HG03571 (cell line): ENCODE results near the gene CCNYL1.
"Not testable (repeated sequence)": the region's sequence is repeated elsewhere in the genome, so short reads cannot be mapped to it uniquely, and the experiment has no call there.

Experiments
- ATAC-seq: cut with Tn5 transposase; IDR thresholded peaks from one replicate; pipeline ENCODE4 v1.9.1; 2021; ENCODE audit not compliant: unreplicated experiment

Gene CCNYL1

DNA sequence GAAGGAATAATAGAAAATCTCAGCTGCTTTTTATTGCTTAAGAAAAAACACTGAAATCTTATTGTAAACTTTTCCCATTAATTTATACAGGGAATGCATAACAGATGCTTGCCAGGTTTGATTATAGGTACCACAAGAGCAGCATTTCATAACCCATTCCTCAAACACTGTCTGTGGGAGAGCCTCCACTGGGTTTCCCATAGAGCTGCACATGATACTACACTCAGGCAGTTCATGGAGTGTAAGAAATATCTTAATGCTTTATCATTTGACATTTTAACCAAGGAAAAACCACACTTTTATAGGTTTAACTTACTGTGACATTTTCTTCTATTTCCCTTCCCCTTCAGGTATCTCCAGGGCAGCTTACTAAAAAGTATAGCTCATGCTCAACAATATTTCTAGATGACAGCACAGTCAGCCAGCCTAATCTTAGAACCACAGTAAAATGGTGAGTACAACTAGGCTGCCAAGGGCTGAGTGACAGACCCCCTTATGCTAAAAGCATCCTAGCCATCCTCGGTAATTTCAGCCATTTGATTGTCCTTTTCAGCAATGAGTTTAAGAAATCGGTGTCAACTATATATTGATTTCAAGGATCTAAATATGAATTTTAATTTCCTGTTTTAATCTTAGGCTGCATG, 22.3 kb downstream of the CCNYL1 start:
- no peak for ATAC-seq

DNA sequence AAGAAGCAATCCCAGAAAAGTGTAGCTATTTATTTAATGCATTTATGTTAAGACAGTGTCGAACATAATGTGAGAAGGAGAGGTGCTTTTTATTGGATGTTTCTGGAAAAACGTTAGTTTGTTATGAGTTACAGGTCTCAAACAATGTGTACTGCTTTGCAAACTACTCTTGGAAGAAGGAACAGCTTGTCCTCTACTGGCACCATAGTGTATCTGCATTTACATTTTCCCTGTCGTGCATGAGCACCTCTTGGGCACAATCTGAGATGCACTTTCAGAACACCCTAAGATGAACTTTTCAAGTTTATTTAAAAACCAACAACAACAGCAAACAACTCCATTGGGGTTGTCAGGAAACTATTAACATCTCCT, 22.8 kb downstream of the CCNYL1 start:
- no peak for ATAC-seq

DNA sequence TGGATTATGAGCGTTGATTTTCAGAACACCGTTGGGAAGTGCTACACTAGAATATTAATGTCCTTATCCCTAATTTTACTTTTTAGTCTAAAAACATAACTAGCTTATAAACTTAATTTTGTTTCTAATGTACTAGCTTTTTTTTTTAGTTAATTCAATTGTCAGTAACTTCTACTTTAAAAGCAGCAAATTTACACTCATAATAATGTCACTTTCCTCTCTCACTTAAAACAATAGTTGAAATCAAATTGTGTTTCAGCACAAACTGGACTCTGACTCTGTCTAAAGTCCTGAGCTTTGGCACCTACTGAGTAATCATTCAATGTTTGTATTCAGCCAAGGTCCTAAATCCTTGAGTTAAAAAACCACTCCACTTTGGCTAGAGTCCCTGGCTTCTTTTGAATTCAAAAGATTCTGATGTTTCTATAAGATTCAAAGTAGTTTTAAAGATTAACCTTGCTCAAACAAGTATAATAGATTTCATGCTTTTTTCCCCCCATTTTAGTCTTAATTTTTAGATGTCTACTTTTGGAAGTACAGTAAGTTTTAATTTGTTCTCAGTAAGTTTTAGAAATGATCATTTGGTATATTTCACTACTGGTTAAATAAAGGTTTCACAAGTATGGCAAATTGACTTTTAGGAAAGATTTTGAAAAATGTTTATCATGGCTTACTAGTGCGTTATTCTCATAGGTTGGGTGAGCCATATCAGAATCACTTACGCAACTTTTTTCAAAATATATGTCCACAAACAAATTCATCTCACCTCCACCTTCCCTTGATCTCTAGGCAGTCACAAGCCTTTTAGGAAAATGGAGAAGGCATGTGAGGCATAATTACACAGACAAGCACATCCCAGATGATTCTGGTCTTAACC, 23.4 kb downstream of the CCNYL1 start:
- ATAC-seq = no peak

GRCh38 chr2:207735513-207735859, 24.0 kb downstream of the CCNYL1 start:
- ATAC-seq = not testable (repeated sequence)

DNA sequence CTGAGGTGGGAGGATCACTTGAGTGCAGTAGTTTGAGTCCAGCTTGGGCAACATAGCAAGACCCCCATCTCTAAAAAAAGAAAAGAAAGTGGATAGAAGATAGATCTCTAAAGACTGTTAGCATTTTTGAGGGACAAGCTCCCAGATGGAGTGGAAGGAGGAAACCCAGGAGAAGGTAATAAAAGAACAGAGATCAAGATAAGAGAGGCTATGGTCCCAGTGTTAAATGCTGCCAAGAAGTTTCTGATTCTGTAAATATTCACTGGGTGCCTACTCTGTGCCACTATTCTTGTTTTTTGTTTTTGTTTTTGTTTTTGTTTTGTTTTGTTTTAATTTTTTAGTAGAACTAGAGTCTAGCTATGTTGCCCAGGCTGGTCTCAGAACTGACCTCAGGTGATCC, 32.1 kb downstream of the CCNYL1 start:
- no peak for ATAC-seq

DNA sequence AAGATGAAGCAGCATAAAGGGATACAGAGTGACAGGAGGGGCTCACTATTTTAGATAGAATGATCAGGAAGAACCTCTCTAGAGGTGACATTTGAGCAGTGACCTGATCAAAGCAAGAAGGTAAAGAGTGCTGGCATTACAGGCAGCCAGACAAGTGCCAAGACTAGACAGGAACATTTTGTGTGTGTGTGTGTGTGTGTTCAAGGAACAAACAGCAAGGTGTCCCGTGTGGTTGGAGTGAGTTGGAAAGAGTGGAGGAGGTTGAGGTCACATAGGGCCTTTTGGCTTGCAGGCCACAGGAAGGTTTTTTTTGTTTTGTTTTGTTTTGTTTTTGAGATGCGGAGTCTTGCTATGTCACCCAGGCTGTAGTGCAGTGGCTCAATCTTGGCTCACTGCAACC, 32.6 kb downstream of the CCNYL1 start:
- no peak for ATAC-seq

DNA sequence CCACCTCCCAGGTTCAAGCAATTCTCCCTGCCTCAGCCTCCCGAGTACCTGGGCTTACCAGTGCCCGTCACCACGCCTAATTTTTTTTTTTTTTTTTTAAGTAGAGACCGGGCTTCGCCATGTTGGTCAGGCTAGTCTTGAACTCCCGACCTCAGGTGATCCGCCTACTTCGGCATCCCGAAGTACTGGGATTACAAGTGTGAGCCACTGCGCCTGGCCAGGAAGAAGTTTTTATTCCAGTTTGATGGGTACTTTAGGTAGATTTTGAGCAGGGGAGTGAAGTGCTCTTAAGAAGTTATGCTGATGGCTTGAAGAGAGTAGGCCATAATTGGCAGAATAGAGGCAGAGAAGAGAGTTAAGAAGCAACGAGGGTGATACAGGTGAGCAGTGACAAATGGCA, 33.0 kb downstream of the CCNYL1 start:
- no peak for ATAC-seq

- no peak for ATAC-seq
These were observed 34.7 kb downstream of the CCNYL1 start for GRCh38 chr2:207746131-207746530.

- ATAC-seq = no peak
These were observed 36.5 kb downstream of the CCNYL1 start for GRCh38 chr2:207747653-207748560.

- no peak for ATAC-seq
These were observed 37.6 kb downstream of the CCNYL1 start for GRCh38 chr2:207748993-207749392.

DNA sequence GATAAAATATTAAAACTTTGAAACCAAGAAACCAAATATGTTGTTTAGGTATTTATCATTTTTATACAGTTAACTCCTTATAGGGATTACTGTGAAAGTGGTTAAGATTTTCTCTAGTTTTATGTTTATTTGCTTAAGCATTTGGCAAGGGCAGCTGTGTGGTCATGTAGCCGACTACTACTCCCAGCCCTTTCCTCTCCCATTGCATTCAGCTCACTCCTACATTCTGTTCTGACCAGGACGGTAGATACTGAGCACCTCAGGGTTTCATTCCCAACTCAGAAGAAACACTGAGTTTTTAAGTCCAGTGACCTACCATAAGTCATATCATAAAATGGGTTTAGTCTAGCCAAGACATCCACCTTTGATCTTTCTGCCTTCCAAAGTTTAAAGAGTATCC, 38.4 kb downstream of the CCNYL1 start:
- no peak for ATAC-seq

- no peak for ATAC-seq
These were observed 38.9 kb downstream of the CCNYL1 start for GRCh38 chr2:207750345-207750744.

- no peak for ATAC-seq
These were observed 39.4 kb downstream of the CCNYL1 start for GRCh38 chr2:207750876-207751275.

DNA sequence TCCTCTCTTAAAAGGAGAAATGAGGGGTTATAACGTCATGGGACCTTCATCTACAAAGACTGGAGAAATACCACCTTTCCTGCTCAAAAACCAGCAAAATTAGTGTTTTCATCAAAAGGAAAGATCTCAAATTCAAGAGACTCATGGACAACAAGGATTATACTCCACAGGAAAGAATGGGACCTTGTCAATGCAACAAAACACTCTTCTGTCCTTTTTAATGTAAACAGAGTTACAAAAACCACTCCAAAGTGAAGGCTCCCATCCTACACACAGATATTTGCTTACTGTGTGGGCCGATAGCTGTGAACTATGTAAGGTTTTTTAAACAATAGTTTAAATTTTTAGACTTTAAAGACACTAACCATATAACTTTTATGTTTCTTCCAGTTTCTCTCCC, 42.2 kb downstream of the CCNYL1 start:
- not testable (repeated sequence) for ATAC-seq

DNA sequence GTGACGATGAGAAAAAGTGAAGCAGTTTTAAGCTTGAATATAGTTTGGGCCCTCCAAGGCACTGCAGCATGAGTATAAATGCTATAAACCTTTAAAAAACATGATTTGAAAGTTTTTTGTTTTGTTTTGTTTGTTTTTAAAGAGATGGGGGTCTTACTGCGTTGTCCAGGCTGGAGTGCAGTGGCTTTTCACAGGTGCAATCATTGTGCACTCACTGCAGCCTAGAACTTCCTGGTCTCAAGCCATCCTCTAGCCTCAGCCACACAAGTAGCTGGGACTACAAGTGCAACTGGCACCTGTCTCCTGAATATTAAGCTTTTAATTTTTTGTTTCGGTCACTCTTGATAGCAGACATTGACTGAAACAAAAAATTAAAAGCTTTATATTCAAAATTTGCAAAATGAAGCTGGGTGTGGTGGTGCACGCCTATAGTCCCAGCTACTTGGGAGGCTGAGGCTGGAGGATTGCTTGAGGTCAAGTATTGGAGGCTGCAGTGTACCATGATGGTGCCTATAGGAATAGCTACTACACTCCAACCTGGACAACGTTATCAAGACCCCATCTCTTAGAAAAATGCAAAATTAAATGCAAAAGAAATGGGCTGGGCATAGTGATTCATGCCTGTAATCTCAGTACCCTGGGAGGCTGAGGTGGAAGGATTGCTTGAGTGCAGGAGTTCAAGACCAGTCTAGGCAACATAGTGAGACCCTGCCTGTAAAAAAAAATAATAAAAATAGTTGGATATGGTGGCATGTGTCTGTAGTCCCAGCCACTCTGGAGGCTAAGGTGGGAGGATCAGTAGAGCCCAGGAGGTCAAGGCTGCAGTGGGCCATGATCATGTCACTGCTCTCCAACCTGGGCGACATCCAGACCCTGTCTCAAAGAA, 43.3 kb downstream of the CCNYL1 start:
- ATAC-seq = no peak

GRCh38 chr2:207758025-207758424, 46.6 kb downstream of the CCNYL1 start:
- ATAC-seq = no peak

- no peak for ATAC-seq
These were observed 48.5 kb downstream of the CCNYL1 start for GRCh38 chr2:207759890-207760289.

DNA sequence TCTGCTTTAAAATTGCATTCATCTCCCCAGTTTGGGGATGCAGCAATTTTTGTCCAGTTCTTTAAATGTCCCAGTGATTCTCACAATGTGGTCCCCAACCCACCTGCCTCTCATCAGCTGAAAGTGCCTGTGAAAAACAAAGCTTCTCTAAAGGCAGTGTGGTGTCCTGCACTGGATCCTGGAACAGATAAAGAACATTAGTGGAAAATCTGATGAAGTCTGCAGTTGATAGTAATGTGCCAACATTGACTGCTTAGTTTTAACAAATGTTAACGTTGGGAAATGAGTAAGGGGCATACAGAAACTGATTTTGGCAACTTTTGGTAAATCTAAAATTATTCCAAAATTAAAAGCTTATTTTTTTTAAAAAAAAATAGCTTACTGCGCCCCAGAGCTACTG, 49.0 kb downstream of the CCNYL1 start:
- no peak for ATAC-seq

DNA sequence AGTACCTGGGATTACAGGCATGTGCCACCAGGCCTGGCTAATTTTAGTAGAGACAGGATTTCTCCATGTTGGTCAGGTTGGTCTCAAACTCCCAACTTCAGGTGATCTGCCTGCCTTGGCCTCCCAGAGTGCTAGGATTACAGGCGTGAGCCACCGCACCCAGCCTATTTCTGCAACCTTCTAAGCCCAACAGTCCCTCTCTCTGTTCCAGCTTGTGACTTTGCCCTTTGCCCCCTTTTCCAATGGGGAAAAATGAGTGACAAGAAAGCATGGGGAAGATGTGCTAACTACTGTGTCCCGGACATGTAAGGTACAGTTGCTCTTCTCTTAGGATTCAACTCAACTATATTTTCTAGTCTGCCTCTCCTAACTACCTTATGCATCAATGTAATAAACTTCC, 50.0 kb downstream of the CCNYL1 start:
- not testable (repeated sequence) for ATAC-seq

- no peak for ATAC-seq
These were observed 50.7 kb downstream of the CCNYL1 start for GRCh38 chr2:207762146-207762545.
